ENCODE measurements around the gene IL1RAPL2. TPM values are rescaled to one million over a fixed set of nuclear protein-coding genes. Genes with fewer than 3 reads are reported as not detected.

IL1RAPL2 gene
- total RNA-seq, 2 experiments from 2014 or later = not detected

DNA sequence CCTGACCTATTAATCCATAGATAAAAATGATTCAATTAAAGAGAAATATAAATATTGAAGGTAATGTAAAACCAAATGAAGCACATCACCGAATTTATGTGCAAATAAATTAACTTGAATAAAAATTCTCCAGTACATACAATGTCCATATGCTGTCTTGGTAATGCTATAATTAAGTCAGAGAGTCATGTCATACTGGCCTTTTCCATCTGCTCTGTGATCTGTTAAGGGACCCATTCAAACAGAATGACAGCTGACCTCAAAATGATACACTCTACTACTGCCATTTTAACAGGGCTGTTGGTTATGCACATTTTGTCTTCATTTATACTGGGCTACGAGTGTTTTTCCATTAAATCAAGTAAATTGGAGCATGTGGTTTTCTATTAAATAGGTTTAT lies 555.2 kb downstream of the IL1RAPL2 start:
- DNase-seq = no peak
- POLR2A ChIA-PET = no interaction called here
- Mint-ChIP-seq H3K4me3 (no peak overlapping the region), H3K27ac (no peak overlapping the region), H3K4me1 (no peaks in the 10 kb centered on the region), H3K9me3 (no peaks in the 10 kb centered on the region), H3K27me3 (no peaks in the 10 kb centered on the region), H3K36me3 (ENCODE audit: low read depth) (no peaks in the 10 kb centered on the region)
- CTCF ChIA-PET = no interaction called here

DNA sequence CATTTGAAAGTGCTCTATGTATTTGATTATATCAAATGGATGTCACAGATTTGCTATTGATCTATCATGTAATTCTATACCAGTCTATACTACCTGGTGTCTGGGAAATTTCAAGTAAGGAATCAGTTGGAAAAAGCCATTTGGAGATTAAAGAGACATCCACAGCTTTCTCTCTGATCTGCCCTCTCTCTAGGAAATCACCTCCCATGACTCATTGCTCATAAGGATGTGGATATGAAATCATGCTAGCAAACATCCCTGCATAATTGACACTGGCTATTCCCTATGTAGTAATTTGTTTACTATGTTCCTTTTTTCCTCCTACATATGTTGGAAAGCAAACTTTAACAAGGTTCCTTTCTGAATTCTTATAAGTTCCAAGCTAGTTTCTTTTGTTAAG lies 560.2 kb downstream of the IL1RAPL2 start:
- no peaks in the 10 kb centered on the region for H3K36me3 Mint-ChIP-seq (ENCODE audit: low read depth)
- POLR2A ChIA-PET = no interaction called here
- CTCF ChIA-PET = no interaction called here
- no peak for DNase-seq
- H3K4me1 Mint-ChIP-seq = no peaks in the 10 kb centered on the region
- H3K27ac Mint-ChIP-seq = no peak overlapping the region
- no peaks in the 10 kb centered on the region for H3K27me3 Mint-ChIP-seq
- no peaks in the 10 kb centered on the region for H3K9me3 Mint-ChIP-seq
- no peak overlapping the region for H3K4me3 Mint-ChIP-seq

DNA sequence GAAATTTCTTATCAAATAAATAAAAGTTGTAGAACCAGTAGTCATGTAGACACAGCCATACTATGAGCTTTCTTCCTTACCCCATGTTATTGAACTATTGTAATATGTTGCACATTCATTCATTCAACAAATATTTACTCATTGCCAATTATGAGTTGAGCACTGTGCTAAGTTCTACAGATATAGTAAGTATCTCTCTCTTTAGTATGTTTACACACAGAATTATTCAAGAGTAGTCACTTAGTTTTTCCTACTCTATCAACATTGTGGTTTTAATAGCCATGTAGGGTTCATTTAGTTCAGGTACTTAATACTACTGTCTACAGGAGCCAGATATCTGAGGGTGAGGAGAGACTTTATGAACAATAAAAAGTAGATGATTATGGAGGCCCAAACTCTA lies 568.3 kb downstream of the IL1RAPL2 start:
- DNase-seq = no peak
- Mint-ChIP-seq H3K27me3 (no peaks in the 10 kb centered on the region), H3K36me3 (ENCODE audit: low read depth) (no peaks in the 10 kb centered on the region), H3K27ac (no peak overlapping the region), H3K4me1 (no peaks in the 10 kb centered on the region), H3K9me3 (no peaks in the 10 kb centered on the region), H3K4me3 (no peak overlapping the region)
- ChIA-PET POLR2A (no interaction called here), CTCF (no interaction called here)

DNA sequence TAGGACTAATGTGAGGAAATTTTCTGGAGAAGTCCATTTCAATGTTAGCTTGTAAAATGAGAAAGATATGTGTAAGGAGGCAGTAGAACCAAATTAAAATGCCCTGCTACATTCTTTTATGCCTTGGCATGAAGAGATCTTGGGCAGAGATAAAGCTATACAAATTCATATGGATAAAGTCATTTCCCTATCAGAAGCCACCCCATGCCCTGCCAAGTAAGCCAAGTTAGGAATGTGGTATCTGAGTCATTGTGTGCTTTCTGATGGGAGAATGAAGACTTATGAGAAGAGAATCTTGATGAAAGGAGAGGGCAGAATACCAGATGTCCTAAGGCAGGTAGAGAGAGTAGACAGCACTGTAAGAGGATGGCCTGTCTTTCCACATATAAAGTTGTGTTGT lies 570.8 kb downstream of the IL1RAPL2 start:
- no peaks in the 10 kb centered on the region for H3K4me1 Mint-ChIP-seq
- no peaks in the 10 kb centered on the region for H3K9me3 Mint-ChIP-seq
- POLR2A ChIA-PET = no interaction called here
- H3K4me3 Mint-ChIP-seq = no peak overlapping the region
- no peak overlapping the region for H3K27ac Mint-ChIP-seq
- no peak for DNase-seq
- no peaks in the 10 kb centered on the region for H3K27me3 Mint-ChIP-seq
- no peaks in the 10 kb centered on the region for H3K36me3 Mint-ChIP-seq (ENCODE audit: low read depth)
- CTCF ChIA-PET = no interaction called here

DNA sequence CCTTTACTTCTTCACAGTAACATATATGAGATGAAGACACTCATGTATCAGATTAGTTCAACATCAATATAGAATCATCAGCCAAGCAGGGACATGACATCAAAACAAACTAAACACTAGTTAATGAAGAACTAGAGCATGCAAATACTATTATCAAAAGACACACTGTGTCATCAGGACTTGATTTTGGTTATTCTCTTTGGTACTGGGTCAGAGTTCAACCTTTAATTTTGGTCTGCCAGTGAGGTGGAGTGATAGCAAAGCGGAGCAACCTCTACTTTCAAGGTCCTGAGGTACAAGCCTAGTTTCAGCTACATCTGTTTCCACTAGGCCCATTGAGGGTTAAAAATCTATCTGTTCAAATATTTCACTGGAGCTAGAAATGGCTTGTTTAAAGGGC lies 584.0 kb downstream of the IL1RAPL2 start:
- Mint-ChIP-seq H3K36me3 (ENCODE audit: low read depth) (no peaks in the 10 kb centered on the region), H3K9me3 (no peaks in the 10 kb centered on the region), H3K27ac (no peak overlapping the region), H3K4me1 (no peaks in the 10 kb centered on the region), H3K27me3 (no peaks in the 10 kb centered on the region), H3K4me3 (no peak overlapping the region)
- CTCF ChIA-PET = no interaction called here
- POLR2A ChIA-PET = no interaction called here
- DNase-seq = no peak

DNA sequence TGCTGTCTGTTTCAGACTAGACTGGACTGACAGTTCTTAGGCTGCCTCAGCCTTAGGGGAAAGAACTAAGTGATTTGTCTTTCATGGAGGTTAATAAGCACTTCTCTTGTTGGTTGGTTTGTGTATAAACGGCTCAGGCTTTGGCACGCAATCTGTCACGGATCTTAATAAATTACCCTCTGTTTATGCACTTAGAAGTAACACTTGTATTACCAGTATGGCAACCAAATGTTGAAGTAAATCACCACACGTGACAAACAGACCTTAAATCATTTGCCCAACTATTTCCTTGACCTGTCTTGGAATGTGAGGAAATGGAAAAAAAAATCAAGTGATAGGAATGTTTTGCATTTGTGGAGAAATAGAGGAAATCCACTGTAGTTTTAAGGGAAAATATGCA lies 584.6 kb downstream of the IL1RAPL2 start:
- CTCF ChIA-PET = no interaction called here
- no peak for DNase-seq

DNA sequence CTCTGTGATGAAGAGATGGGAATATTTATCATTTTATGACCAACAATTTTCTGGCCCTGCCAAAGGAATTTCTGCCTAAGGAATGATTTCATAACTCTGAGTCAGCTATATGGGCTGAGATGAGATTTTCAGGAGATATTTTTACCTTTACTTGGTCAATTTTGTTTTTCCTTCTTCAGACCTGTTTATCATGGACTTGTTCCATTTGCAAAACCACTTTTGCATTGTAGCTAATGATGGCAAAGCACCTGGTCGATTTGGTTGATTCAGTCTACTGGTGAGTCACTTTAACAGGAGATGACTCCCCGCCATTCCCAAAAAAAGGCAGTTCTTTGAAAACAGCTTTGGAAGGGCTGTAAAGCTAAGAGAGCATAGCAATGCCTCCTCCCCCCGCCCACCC lies 601.2 kb downstream of the IL1RAPL2 start:
- Mint-ChIP-seq H3K27me3 (no peaks in the 10 kb centered on the region), H3K36me3 (ENCODE audit: low read depth) (no peaks in the 10 kb centered on the region), H3K4me3 (no peak overlapping the region), H3K4me1 (no peaks in the 10 kb centered on the region), H3K27ac (no peak overlapping the region), H3K9me3 (no peaks in the 10 kb centered on the region)
- ChIA-PET CTCF (no interaction called here), POLR2A (no interaction called here)
- DNase-seq = no peak

More for the DNA sequence above, 584.6 kb downstream of the IL1RAPL2 start:
- no peaks in the 10 kb centered on the region for H3K27me3 Mint-ChIP-seq
- H3K27ac Mint-ChIP-seq = no peak overlapping the region
- no peak overlapping the region for H3K4me3 Mint-ChIP-seq
- no peaks in the 10 kb centered on the region for H3K36me3 Mint-ChIP-seq (ENCODE audit: low read depth)
- POLR2A ChIA-PET = no interaction called here
- no peaks in the 10 kb centered on the region for H3K9me3 Mint-ChIP-seq
- H3K4me1 Mint-ChIP-seq = no peaks in the 10 kb centered on the region

DNA sequence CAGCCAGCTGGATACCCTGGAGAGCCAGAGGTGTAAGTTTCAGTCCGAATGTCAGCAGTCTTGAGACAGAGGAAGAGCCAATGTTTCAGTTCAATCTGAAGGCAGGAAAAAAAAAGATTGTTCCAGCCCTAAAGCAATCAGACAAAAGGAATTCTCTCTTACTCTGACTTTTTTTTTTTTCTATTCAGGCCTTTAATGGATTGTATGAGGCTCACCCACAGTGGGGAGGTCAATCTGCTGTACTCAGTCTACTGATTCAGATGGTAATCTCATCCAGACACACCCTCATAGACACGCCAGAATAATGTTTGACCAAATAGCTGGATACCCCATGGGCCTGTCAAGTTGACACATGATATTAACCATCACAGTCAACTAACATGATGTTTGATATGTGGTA lies 602.6 kb downstream of the IL1RAPL2 start:
- no peak for DNase-seq
- H3K27ac Mint-ChIP-seq = no peak overlapping the region
- no peaks in the 10 kb centered on the region for H3K36me3 Mint-ChIP-seq (ENCODE audit: low read depth)
- H3K9me3 Mint-ChIP-seq = no peaks in the 10 kb centered on the region
- no peak overlapping the region for H3K4me3 Mint-ChIP-seq
- H3K27me3 Mint-ChIP-seq = no peaks in the 10 kb centered on the region
- no peaks in the 10 kb centered on the region for H3K4me1 Mint-ChIP-seq
- ChIA-PET POLR2A (no interaction called here), CTCF (interaction anchor here (0.5 to 0.7 kb wide), 2 partner anchors 21 to 77 kb away, joined by 3 to 4 read pairs; no protein-coding TSS in a partner anchor)

DNA sequence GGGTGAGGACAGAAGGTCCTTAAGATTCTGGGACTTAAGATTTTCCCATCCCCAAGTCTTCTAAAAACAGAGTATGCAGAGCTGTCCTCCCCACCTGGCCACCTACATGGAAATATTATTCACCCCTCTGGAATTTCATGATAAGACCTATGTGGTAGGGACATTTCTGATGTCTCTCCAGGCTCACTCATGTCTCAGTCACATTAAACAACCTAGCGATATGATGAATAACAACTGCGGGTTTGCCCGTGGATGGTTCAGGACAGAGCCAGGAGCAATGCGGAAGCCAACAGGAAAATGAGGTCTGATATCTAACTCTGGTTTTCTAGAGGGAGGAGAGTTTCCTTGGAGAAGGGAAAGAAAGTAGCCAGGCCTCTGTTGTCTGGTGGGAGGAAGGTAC lies 607.1 kb downstream of the IL1RAPL2 start:
- Mint-ChIP-seq H3K4me3 (no peak overlapping the region), H3K27ac (no peak overlapping the region), H3K36me3 (ENCODE audit: low read depth) (no peaks in the 10 kb centered on the region), H3K4me1 (no peaks in the 10 kb centered on the region), H3K9me3 (no peaks in the 10 kb centered on the region), H3K27me3 (no peaks in the 10 kb centered on the region)
- no peak for DNase-seq
- ChIA-PET CTCF (no interaction called here), POLR2A (no interaction called here)

DNA sequence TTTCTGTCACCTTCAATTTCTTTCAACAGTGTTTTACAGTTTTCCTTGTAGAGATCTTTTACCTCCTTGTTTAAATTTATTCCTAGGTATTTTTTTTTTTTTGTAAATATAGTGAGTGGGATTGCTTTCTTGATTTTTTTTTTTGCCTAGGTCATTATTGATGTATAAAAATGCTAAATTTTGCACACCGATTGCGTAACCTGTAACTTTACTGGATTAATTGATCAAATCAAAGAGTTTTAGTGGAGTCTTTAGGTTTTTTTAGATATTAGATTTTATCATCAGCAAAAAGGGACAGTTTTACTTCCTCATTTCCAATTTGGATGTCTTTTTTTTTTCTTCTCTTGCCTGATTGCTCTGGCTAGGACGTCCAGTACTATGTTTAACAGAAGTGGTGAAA lies 613.6 kb downstream of the IL1RAPL2 start:
- POLR2A ChIA-PET = no interaction called here
- CTCF ChIA-PET = no interaction called here
- Mint-ChIP-seq H3K4me1 (no peaks in the 10 kb centered on the region), H3K9me3 (no peaks in the 10 kb centered on the region), H3K36me3 (ENCODE audit: low read depth) (no peaks in the 10 kb centered on the region), H3K4me3 (no peak overlapping the region), H3K27me3 (no peaks in the 10 kb centered on the region), H3K27ac (no peak overlapping the region)
- DNase-seq = no peak

DNA sequence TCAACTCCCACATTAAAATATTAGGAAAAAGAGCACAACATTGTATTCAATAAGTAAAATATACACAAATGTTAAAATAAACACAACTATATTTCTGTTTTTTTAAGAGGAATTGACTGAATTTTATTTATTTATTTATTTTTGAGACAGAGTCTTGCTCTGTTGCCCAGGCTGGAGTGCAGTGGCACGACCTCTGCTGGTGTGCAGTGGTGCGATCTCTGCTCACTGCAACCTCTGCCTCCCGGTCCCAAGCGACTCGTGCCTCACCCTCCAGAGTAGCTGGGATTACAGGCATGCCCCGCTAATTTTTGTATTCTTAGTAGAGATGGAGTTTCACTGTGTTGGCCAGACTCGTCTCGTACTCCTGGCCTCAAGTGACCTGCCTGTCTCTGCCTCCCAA lies 623.1 kb downstream of the IL1RAPL2 start:
- CTCF ChIA-PET = no interaction called here
- H3K27ac Mint-ChIP-seq = no peak overlapping the region
- no peaks in the 10 kb centered on the region for H3K27me3 Mint-ChIP-seq
- POLR2A ChIA-PET = no interaction called here
- DNase-seq = no peak
- H3K4me3 Mint-ChIP-seq = no peak overlapping the region
- H3K4me1 Mint-ChIP-seq = no peaks in the 10 kb centered on the region
- H3K9me3 Mint-ChIP-seq = no peaks in the 10 kb centered on the region
- no peaks in the 10 kb centered on the region for H3K36me3 Mint-ChIP-seq (ENCODE audit: low read depth)

DNA sequence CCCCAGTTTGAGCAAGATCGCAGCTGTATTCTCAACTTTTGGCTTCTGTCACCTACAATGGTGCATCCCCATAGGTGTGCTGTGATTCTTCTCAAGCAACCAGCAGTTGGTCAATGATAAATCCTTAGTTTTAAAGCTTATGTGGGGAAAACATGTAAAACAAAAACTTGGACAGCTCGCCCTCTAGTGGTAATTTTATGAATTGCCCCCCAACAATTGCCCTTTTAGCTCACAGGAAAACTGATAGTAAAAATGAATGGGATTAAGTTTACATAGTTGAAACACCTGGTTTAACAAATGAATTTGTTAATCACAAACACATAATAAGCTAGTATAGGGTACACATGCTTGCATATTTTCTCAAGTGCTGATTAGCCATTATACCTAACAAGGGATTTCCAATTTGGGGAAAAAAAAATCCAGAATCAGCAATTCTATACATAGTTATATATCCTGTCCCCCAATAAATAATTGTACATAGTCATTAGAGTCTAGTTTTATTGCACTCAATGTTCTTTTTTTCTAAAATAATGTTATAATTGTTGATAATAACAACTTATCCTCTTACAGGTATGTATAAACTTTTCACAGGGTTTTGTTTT lies 624.4 kb downstream of the IL1RAPL2 start:
- no peak for DNase-seq
- CTCF ChIA-PET = interaction anchor here (1.0 to 1.2 kb wide), 2 partner anchors 10 to 29 kb away, joined by 3 to 4 read pairs; no protein-coding TSS in a partner anchor
- H3K9me3 Mint-ChIP-seq = no peaks in the 10 kb centered on the region

DNA sequence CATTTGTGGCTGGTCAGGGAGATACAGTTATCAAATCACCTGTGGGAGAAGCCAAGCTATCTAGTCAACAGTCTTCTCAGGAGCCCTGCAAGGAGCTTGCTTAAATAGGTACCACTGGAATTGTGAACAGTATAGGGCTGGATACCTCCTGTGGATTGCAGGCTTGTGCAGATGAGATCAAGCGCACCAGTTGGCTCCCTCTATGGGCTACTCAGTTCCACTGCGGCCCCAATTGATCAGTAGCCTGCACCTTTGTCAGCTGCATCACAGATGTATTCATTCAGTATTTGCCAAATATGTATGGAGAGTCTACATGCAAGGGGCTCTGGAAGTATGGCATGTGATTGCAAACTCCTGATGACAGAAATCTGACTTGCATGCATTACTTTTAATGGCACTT lies 625.9 kb downstream of the IL1RAPL2 start:
- H3K4me3 Mint-ChIP-seq = no peak overlapping the region
- no peaks in the 10 kb centered on the region for H3K27me3 Mint-ChIP-seq
- CTCF ChIA-PET = no interaction called here
- H3K36me3 Mint-ChIP-seq (ENCODE audit: low read depth) = no peaks in the 10 kb centered on the region
- POLR2A ChIA-PET = no interaction called here
- no peak for DNase-seq
- no peaks in the 10 kb centered on the region for H3K9me3 Mint-ChIP-seq
- H3K4me1 Mint-ChIP-seq = no peaks in the 10 kb centered on the region
- H3K27ac Mint-ChIP-seq = no peak overlapping the region

More for the DNA sequence above, 624.4 kb downstream of the IL1RAPL2 start:
- H3K27me3 Mint-ChIP-seq = no peaks in the 10 kb centered on the region
- no peaks in the 10 kb centered on the region for H3K36me3 Mint-ChIP-seq (ENCODE audit: low read depth)
- H3K4me1 Mint-ChIP-seq = no peaks in the 10 kb centered on the region
- POLR2A ChIA-PET = no interaction called here
- no peak overlapping the region for H3K27ac Mint-ChIP-seq
- no peak overlapping the region for H3K4me3 Mint-ChIP-seq

DNA sequence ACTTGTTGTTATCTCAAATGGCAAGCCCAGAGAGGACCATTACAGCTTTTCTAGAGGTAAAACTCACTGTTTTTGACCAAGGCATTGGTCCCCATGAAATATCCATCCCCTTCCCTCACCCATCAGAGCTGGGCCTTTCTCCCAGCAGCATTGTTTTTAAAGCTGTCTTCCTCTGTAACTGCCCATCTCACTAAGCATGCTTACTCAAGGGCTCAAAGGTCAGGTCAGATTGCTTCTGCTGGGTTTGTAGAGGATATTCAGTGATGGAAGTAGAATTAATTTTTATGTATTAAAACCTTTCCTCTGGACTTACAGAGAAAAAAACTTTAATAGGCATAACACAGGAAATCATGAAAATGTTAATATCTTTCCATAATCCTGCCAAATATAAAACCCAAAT lies 643.4 kb downstream of the IL1RAPL2 start:
- ChIA-PET CTCF (no interaction called here), POLR2A (no interaction called here)
- DNase-seq = no peak
- H3K9me3 Mint-ChIP-seq = no peaks in the 10 kb centered on the region
- H3K27ac Mint-ChIP-seq = no peak overlapping the region
- H3K27me3 Mint-ChIP-seq = no peaks in the 10 kb centered on the region
- H3K4me1 Mint-ChIP-seq = no peaks in the 10 kb centered on the region
- no peak overlapping the region for H3K4me3 Mint-ChIP-seq
- no peaks in the 10 kb centered on the region for H3K36me3 Mint-ChIP-seq (ENCODE audit: low read depth)

DNA sequence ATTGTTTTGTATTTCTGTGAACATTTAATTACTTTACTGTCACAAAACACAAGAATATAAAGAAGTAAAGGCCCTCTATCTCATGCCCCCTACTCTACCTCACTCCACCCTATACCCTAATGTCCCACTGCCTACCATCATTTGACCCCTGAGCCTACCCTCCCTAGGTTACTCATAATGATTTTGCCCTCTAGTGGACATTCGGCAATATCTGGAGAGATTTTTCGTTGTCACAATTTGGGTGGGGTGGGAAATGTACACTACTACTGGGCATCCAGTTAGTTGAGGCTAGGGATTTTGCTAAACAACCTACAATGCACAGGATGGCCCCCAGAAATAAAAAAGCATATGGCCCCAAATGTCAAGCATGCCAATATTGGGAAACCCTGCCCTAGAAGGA lies 644.3 kb downstream of the IL1RAPL2 start:
- H3K4me1 Mint-ChIP-seq = no peaks in the 10 kb centered on the region
- no peaks in the 10 kb centered on the region for H3K9me3 Mint-ChIP-seq
- H3K27me3 Mint-ChIP-seq = no peaks in the 10 kb centered on the region
- no peaks in the 10 kb centered on the region for H3K36me3 Mint-ChIP-seq (ENCODE audit: low read depth)
- CTCF ChIA-PET = no interaction called here
- no peak overlapping the region for H3K4me3 Mint-ChIP-seq
- DNase-seq = no peak
- H3K27ac Mint-ChIP-seq = no peak overlapping the region
- POLR2A ChIA-PET = no interaction called here
